ENCODE measurements around the gene BANF1.

DNA sequence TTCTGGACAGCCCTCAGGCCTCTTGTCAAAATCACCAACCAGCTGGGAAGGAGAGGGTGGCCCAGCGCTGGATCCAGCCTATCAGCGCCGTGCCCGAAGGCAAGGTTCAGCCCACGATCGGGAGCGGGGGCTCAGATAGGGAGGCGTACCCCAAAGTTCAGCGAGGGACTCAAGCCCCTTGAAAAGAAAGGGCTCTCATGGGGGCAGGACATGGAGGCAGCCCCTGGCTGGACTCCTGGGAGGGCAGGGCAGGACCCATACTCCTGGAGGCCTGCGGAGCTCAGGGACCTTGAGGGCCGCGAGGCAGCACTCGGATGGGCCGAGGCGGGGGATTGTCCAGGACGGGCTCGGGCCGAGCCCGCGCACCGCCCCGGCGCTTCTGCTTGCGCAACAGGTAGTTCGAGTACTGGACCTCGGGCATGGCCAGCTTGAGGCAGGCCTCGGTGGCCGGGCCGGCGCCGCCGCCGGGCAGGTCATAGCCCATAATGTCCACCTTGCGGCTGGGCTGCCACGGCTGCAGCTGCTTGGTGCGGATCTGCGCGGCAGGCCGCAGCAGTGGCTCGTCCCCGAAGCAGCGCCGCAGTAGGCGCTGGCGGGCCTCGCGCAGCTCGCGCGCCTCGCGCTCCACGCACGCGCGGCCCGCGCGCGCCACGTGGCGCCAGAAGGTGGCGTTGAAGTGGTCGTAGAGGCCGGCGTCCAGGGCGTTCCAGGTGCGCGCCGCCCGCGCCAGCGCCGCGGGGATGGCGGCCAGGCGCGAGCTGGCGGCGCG is 40.1 kb downstream of the BANF1 start:
- TF ChIP-seq, protein P1, sequence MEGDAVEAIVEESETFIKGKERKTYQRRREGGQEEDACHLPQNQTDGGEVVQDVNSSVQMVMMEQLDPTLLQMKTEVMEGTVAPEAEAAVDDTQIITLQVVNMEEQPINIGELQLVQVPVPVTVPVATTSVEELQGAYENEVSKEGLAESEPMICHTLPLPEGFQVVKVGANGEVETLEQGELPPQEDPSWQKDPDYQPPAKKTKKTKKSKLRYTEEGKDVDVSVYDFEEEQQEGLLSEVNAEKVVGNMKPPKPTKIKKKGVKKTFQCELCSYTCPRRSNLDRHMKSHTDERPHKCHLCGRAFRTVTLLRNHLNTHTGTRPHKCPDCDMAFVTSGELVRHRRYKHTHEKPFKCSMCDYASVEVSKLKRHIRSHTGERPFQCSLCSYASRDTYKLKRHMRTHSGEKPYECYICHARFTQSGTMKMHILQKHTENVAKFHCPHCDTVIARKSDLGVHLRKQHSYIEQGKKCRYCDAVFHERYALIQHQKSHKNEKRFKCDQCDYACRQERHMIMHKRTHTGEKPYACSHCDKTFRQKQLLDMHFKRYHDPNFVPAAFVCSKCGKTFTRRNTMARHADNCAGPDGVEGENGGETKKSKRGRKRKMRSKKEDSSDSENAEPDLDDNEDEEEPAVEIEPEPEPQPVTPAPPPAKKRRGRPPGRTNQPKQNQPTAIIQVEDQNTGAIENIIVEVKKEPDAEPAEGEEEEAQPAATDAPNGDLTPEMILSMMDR (IDR thresholded peaks at IDR 0.05; ENCODE audit: poor library complexity), result no peak
- TF ChIP-seq EZH2phosphoT487 (IDR thresholded peaks at IDR 0.05; ENCODE audit: low read depth, severe bottlenecking, unreplicated experiment), result no peak
